Measurements from ENCODE around the gene RAB11FIP2.

The RAB11FIP2 gene

GRCh38 chr10:117980755-117981702, 65.7 kb downstream of the RAB11FIP2 start:
- DNase-seq (ENCODE audit: low read depth) = no peak

- peak; percentile 80 for DNase-seq (ENCODE audit: low read depth)
Observed at GRCh38 chr10:117980216-117980615, 66.5 kb downstream of the RAB11FIP2 start.

GRCh38 chr10:117972168-117972837, 74.4 kb downstream of the RAB11FIP2 start:
- DNase-seq (ENCODE audit: low read depth) = no peak

GRCh38 chr10:117970962-117971361, 75.8 kb downstream of the RAB11FIP2 start:
- DNase-seq (ENCODE audit: low read depth) = no peak

- DNase-seq (ENCODE audit: low read depth) = no peak
Observed at GRCh38 chr10:117969592-117969991, 77.1 kb downstream of the RAB11FIP2 start.

- DNase-seq (ENCODE audit: low read depth) = no peak
Observed at GRCh38 chr10:117968354-117969182, 78.2 kb downstream of the RAB11FIP2 start.

- no peak for DNase-seq (ENCODE audit: low read depth)
Observed at GRCh38 chr10:117967149-117967650, 79.5 kb downstream of the RAB11FIP2 start.

- DNase-seq (ENCODE audit: low read depth) = no peak
Observed at GRCh38 chr10:117965984-117966383, 80.8 kb downstream of the RAB11FIP2 start.

GRCh38 chr10:117964536-117964935, 82.2 kb downstream of the RAB11FIP2 start:
- DNase-seq (ENCODE audit: low read depth) = no peak

- no peak for DNase-seq (ENCODE audit: low read depth)
Observed at GRCh38 chr10:117960345-117960935, 86.3 kb downstream of the RAB11FIP2 start.

- DNase-seq (ENCODE audit: low read depth) = no peak
Observed at GRCh38 chr10:117956972-117957371, 89.8 kb downstream of the RAB11FIP2 start.

- peak; percentile 6 for DNase-seq (ENCODE audit: low read depth)
Observed at GRCh38 chr10:117955176-117955575, 91.6 kb downstream of the RAB11FIP2 start.

Measured in EH (cell line).